Effector memory CD8-positive, alpha-beta T cell (primary cell): ENCODE results near the gene WDR55.
"Not testable (repeated sequence)": the region's sequence is repeated elsewhere in the genome, so short reads cannot be mapped to it uniquely, and the experiment has no call there.

Experiments
- ATAC-seq: fragments of 150-1000 bp; cut with Tn5 transposase; replicated peaks from 2 replicates; pipeline ENCODE4 v1.10.0; 2021; ENCODE audit warnings: mild to moderate bottlenecking, moderate library complexity
- DNase-seq, 3 experiments: peaks; one replicate each; pipeline ENCODE4 v3.0.0; 2021
- H3K27ac Mint-ChIP-seq, 2 donors: one replicate each; pipeline ENCODE4 v1.8.0; 2022; ENCODE audit warnings: mild to moderate bottlenecking in 2 of 2, mixed read lengths in 2 of 2, moderate library complexity in 2 of 2
- H3K27me3 Mint-ChIP-seq, 2 donors: one replicate each; pipeline ENCODE4 v1.8.0; 2022; ENCODE audit warnings: mixed read lengths in 2 of 2
- H3K36me3 Mint-ChIP-seq: one replicate; pipeline ENCODE4 v1.8.0; 2022; ENCODE audit warnings: mild to moderate bottlenecking, moderate library complexity, mixed read lengths; ENCODE audit not compliant: insufficient read depth
- H3K4me1 Mint-ChIP-seq, 2 donors: one replicate each; pipeline ENCODE4 v1.8.0; 2022; ENCODE audit warnings: low read depth in 2 of 2, mixed read lengths in 2 of 2
- H3K4me3 Mint-ChIP-seq, 2 donors: one replicate each; pipeline ENCODE4 v1.8.0; 2022; ENCODE audit warnings: mild to moderate bottlenecking in 2 of 2, mixed read lengths in 2 of 2, moderate library complexity in 2 of 2
- H3K9me3 Mint-ChIP-seq, 2 donors: one replicate each; pipeline ENCODE4 v1.8.0; 2022; ENCODE audit warnings: mixed read lengths in 2 of 2

The WDR55 gene

DNA sequence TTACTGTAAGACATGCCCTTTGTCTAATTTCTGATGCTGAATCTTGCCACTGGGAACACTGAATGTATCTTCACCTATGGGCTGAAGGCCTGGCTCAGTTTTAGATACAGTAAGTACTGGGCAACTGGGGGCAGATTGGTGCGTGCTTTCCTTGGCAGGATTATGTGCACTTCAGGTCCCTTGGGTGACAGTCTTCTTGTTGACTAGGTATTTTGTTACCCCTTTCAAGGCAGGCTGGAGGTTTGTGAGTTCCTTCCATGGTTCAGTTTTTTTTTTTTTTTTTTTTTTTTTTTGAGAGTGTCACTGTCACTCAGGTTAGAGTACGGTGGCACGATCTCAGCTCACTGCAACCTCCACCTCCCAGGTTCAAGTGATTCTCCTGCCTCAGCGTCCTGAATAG is 43.1 kb downstream of the WDR55 start:
- Mint-ChIP-seq H3K4me1 (peaks cover 11 to 16% of the 10 kb centered on the region in 2 donors), H3K4me3 (no peak overlapping the region), H3K9me3 (no peaks in the 10 kb centered on the region), H3K36me3 (peaks cover 77% of the 10 kb centered on the region), H3K27ac (no peak overlapping the region), H3K27me3 (no peaks in the 10 kb centered on the region)
- ATAC-seq: no peak
- no peak for DNase-seq

- H3K27ac Mint-ChIP-seq, H3K27me3 Mint-ChIP-seq, DNase-seq, H3K9me3 Mint-ChIP-seq, ATAC-seq, H3K4me3 Mint-ChIP-seq: not testable (repeated sequence)
- Mint-ChIP-seq H3K36me3 (peaks cover 68% of the 10 kb centered on the region), H3K4me1 (peaks cover 11 to 16% of the 10 kb centered on the region in 2 donors)
Measured at GRCh38 chr5:140708787-140709186, 44.1 kb downstream of the WDR55 start.

DNA sequence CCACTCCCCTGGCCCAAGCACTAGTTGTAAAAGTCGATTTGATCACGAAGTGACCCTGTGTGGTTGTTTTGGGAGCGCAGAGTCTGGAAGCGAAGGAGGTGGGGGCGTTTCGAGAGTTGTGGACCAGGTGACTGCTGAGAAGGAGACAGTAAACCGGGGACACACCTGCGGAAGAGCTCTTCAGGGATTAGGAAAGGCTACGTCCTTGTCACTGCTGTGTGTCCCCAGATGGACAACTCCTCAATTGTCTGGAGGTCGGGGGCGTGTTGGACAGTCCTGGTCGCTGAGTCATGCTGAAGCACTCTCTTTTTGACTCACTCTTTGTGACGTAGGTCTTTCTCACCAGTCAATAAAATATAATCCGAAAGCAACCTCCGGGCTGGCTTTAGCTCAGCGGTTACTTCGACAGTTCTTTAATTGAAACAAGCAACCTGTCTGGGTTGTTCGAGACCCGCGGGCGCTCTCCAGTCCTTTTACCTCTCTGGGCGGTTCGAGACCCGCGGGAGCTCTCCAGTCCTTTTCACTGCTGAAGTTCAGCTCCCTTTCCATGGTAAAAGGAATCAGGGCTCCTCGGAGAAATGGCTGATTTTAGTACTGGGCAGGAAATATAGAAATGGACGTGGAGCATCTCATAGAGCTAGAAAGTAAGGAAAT is 46.3 kb downstream of the WDR55 start:
- no peaks in the 10 kb centered on the region for H3K9me3 Mint-ChIP-seq
- H3K4me1 Mint-ChIP-seq: peaks cover 11 to 16% of the 10 kb centered on the region in 2 donors
- ATAC-seq (peak; percentile 84), DNase-seq (peak; percentile 83 to 95 (median 88))
- H3K4me3 Mint-ChIP-seq: peak overlapping the region; percentile 94 to 99
- peaks cover 47% of the 10 kb centered on the region for H3K36me3 Mint-ChIP-seq
- peak overlapping the region; percentile 99 for H3K27ac Mint-ChIP-seq
- no peaks in the 10 kb centered on the region for H3K27me3 Mint-ChIP-seq

- Mint-ChIP-seq H3K27ac (peak overlapping the region; percentile 99), H3K9me3 (no peaks in the 10 kb centered on the region), H3K27me3 (no peaks in the 10 kb centered on the region), H3K36me3 (peaks cover 39% of the 10 kb centered on the region), H3K4me1 (peaks cover 11 to 16% of the 10 kb centered on the region in 2 donors), H3K4me3 (peak overlapping the region; percentile 94 to 99)
- ATAC-seq: no peak
- no peak for DNase-seq
Measured at GRCh38 chr5:140711794-140712193, 47.1 kb downstream of the WDR55 start.

DNA sequence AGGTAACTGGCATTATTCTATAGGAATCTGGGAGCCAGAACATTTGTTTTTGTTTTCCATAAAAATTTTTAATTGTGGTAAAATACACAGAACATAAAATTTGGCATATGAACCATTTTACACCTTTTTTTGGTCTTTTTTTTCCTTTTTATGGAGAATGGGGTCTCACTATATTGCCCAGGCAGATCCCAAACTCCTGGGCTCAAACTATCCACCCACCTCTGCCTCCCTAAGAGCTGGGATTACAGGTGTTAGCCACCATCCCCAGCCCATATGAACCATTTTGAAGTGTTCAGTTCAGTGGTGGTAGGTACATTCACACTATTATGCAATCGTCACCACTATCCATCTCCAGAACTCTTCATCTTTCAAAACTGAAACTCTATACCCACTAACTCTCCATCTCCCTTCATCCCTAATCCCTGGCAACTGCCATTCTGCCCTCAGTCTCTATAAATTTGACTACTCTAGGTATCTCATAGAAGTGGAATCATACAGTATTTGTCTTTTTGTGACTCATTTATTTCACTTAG is 48.9 kb downstream of the WDR55 start:
- Mint-ChIP-seq H3K4me3 (no peak overlapping the region), H3K4me1 (peaks cover 11 to 16% of the 10 kb centered on the region in 2 donors), H3K9me3 (no peaks in the 10 kb centered on the region), H3K27ac (no peak overlapping the region), H3K36me3 (peaks cover 28% of the 10 kb centered on the region), H3K27me3 (no peaks in the 10 kb centered on the region)
- DNase-seq: no peak
- no peak for ATAC-seq

DNA sequence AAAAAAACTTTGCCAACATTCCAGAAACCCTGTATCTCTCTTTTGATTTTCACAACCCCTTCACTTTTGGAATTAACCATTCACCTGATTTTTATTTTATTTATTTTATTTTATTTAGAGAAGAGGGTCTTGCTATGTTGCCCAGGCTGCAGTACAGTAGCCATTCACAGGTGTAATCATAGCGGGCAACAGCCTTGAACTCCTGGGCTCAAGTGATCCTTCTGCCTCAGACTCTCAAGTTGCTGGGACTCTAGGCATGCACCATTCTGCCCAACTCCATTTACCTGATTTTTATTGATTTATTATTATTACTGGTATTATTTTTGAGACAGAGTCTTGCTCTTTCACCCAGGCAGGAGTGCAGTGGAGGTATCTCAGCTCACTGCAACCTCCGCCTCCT is 51.5 kb downstream of the WDR55 start:
- DNase-seq, ATAC-seq, H3K4me3 Mint-ChIP-seq, H3K9me3 Mint-ChIP-seq, H3K27ac Mint-ChIP-seq, H3K27me3 Mint-ChIP-seq: not testable (repeated sequence)
- Mint-ChIP-seq H3K4me1 (peaks cover 3 to 12% of the 10 kb centered on the region in 2 donors), H3K36me3 (peaks cover 12% of the 10 kb centered on the region)

DNA sequence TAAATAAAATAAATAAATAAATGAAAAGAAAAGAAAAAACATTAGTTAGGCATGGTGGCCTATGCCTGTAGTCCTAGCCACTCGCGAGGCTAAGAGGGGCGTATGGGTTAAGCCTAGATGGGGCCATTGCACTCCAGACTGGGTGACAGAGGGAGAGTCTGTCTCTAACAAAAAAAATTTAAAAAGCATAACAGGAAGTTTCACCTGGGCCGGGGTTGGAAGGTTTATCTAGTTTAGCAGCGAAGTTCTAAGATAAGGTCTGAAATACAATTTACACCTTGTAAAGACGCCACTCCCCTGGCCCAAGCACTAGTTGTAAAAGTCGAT is 53.5 kb downstream of the WDR55 start:
- H3K4me3 Mint-ChIP-seq: no peak overlapping the region
- H3K9me3 Mint-ChIP-seq: no peaks in the 10 kb centered on the region
- H3K27ac Mint-ChIP-seq: no peak overlapping the region
- ATAC-seq: no peak
- H3K27me3 Mint-ChIP-seq: peaks cover 0 to 11% of the 10 kb centered on the region in 2 donors
- DNase-seq: no peak
- no peaks in the 10 kb centered on the region for H3K36me3 Mint-ChIP-seq
- peaks cover 0 to 4% of the 10 kb centered on the region in 2 donors for H3K4me1 Mint-ChIP-seq

GRCh38 chr5:140720738-140721137 is 56.0 kb downstream of the WDR55 start:
- DNase-seq, H3K4me1 Mint-ChIP-seq, ATAC-seq, H3K9me3 Mint-ChIP-seq, H3K36me3 Mint-ChIP-seq, H3K27ac Mint-ChIP-seq, H3K4me3 Mint-ChIP-seq: not testable (repeated sequence)
- peaks cover 5 to 26% of the 10 kb centered on the region in 2 donors for H3K27me3 Mint-ChIP-seq

- not testable (repeated sequence) for H3K4me3 Mint-ChIP-seq, H3K9me3 Mint-ChIP-seq, DNase-seq, H3K27ac Mint-ChIP-seq, ATAC-seq
- Mint-ChIP-seq H3K36me3 (peaks cover 10% of the 10 kb centered on the region), H3K27me3 (peaks cover 8 to 30% of the 10 kb centered on the region in 2 donors), H3K4me1 (peaks cover 7 to 12% of the 10 kb centered on the region in 2 donors)
Measured at GRCh38 chr5:140721395-140721794, 56.7 kb downstream of the WDR55 start.
